ENCODE results near the gene NDOR1.

Gene NDOR1

GRCh38 chr9:137182836-137183235, 22.7 kb upstream of the NDOR1 start:
- DNase-seq (ENCODE audit: low read depth in 4 of 4, low spot score in 1 of 4) = no peak

DNA sequence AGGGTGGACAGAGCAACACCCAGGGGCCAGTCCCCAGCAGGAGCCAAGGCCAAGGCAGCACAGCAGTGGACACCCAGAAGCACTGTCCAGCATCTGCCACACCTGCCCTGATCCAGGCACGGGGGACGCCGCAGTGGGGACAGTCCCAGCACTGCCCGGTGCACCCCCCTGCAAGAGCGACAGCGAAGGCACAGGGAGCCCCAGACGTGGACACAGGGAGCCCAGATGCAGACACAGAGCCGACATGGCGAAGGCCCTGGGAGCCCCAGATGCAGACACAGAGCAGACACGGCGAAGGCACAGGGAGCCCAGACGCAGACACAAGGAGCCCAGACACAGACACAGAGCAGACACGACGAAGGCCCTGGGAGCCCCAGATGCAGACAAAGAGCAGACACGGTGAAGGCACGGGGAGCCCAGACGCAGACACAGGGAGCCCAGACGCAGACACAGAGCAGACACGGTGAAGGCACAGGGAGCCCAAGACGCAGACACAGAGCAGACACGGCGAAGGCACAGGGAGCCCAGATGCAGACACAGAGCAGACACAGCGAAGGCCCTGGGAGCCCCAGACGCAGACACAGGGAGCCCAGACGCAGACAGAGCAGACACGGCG, 21.4 kb upstream of the NDOR1 start:
- no peak for DNase-seq (ENCODE audit: low read depth in 4 of 4, low spot score in 1 of 4)

- DNase-seq (ENCODE audit: low read depth in 4 of 4, low spot score in 1 of 4) = no peak
Measured at GRCh38 chr9:137184881-137185660, 20.4 kb upstream of the NDOR1 start.

- no peak for DNase-seq (ENCODE audit: low read depth in 4 of 4, low spot score in 1 of 4)
Measured at GRCh38 chr9:137185921-137186320, 19.6 kb upstream of the NDOR1 start.

DNA sequence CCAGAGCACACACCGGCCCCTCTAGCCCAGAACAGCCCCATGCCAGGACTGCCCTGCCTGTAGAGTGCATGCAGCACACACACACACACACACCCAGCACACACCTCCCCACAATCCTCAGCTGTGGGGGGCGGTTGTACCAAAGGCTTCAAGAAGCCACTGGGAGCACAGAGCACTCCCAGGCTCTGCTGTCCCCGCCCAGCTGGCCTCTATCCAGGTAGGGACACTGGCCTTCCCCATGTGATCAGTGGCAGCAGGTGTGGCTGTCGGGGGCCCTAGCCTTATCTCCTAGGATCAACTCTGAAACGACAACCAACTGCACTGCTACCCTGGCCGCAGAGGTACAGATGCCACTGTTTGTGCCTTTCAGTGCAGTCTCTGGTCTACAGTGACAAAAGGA, 19.1 kb upstream of the NDOR1 start:
- DNase-seq (ENCODE audit: low read depth in 4 of 4, low spot score in 1 of 4) = no peak

DNA sequence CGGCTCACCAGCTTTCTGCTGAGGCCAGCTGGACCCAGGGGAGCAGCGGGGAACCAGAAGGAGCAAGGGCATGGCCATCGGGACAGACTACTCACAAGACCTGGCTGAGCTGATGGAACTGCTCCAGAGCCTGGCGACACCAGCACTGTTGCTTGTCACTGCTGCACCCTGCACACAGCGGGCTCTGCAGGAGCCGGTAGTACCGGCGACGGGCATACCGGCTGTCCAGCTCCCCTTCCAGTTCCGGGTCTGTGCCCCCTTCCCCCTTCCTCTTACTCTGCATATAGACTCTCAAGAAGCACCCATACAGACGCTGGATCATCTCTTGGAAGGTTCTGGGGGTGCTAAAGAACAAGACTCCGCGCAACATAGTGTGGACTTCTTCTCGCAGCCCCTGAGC, 18.1 kb upstream of the NDOR1 start:
- no peak for DNase-seq (ENCODE audit: low read depth in 4 of 4, low spot score in 1 of 4)

DNA sequence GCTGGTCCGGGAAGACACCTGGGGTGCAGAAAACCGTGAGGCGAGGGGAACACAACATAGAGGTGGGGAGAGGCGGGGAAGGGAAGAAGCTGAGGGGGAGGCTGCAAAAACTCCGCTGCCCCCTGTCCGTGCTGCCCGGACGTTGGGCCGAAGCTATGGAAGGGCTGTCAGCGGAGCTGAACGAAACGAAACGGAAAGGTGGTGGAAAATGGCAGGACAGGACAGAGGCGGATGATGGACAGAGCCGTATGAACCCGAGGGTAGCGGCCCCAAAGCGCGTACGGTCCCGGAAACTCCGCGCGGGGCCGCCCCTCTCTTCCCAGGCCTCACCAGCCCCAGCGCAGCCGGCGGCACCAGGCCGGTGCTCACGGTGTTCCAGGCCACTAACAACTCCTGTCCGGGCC, 17.4 kb upstream of the NDOR1 start:
- no peak for DNase-seq (ENCODE audit: low read depth in 4 of 4, low spot score in 1 of 4)

DNA sequence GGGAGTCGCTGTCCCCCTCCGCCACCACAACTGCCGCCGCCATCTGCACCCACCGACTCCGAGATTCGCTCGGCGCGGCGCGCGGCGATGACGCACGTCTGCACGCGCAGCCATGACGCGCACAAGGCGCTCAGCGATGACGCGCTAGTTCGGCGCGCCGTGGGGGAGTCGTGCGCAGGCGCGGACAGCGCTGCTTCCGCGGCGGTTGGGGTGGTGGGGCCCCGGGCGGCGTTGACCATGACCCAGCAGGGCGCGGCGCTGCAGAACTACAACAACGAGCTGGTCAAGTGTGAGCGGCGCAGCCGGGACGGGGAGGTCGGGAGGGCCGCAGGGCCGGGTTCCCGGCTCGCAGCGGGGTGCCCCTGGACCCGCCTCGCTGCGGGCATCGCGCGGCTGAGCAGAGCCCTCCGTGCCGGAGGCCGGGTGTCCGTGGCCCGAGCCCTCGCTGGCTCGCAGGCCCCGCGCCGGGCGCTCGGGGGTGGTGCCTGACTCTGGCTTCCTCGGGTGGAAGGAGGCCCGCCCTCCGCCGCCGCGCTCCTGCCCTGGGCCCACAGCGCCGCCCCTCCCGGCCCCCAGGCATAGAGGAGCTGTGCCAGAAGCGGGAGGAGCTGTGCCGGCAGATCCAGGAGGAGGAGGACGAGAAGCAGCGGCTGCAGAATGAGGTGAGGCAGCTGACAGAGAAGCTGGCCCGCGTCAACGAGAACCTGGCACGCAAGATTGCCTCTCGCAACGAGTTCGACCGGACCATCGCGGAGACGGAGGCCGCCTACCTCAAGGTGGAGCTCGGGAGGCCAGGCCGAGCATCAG, 16.8 kb upstream of the NDOR1 start, which contains the start of the genes ANAPC2 and SSNA1:
Gene ANAPC2 (minus strand): TSS at position 71 of the 807 bp plus-strand sequence. CDS start 28 bp downstream, at position 43.
Gene SSNA1 (plus strand): TSS at position 187 of the 807 bp plus-strand sequence. CDS start 51 bp downstream, at position 238.
- DNase-seq (ENCODE audit: low read depth in 4 of 4, low spot score in 1 of 4) = peak; percentile 88 to 93 (median 90)

- no peak for DNase-seq (ENCODE audit: low read depth in 4 of 4, low spot score in 1 of 4)
Measured at GRCh38 chr9:137189297-137190295, 15.9 kb upstream of the NDOR1 start.

DNA sequence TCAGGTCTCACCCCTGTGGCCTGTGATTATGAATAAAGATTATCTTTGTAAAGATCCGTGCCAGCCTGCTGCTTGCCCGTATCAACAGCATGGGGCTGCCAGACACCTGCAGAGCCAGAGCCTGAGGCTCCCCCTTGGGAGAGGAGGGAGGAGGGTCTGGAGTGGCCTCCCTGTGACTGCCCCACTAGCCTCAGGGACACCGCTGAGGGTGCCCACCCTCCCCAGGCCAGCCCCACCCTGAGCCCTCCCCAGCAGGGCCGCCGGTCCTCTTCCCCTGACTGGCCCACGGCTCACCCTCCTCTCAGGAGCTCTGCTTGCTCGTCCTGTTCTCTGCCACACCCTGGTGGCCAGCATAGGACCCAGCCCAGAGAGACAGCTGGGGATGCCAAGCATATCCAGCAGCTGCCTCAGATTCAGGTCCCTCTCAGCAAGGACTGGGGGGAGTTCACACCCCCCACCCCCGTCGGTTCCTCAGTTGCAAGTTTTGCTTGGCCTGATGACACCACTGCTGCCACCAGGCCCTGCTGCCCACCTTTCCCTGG, 15.1 kb upstream of the NDOR1 start:
- no peak for DNase-seq (ENCODE audit: low read depth in 4 of 4, low spot score in 1 of 4)

GRCh38 chr9:137191245-137191644, 14.3 kb upstream of the NDOR1 start:
- no peak for DNase-seq (ENCODE audit: low read depth in 4 of 4, low spot score in 1 of 4)

GRCh38 chr9:137191691-137192447, 13.6 kb upstream of the NDOR1 start:
- no peak for DNase-seq (ENCODE audit: low read depth in 4 of 4, low spot score in 1 of 4)

GRCh38 chr9:137192448-137192780, 13.1 kb upstream of the NDOR1 start:
- no peak for DNase-seq (ENCODE audit: low read depth in 4 of 4, low spot score in 1 of 4)

GRCh38 chr9:137192859-137193258, 12.6 kb upstream of the NDOR1 start:
- no peak for DNase-seq (ENCODE audit: low read depth in 4 of 4, low spot score in 1 of 4)

DNA sequence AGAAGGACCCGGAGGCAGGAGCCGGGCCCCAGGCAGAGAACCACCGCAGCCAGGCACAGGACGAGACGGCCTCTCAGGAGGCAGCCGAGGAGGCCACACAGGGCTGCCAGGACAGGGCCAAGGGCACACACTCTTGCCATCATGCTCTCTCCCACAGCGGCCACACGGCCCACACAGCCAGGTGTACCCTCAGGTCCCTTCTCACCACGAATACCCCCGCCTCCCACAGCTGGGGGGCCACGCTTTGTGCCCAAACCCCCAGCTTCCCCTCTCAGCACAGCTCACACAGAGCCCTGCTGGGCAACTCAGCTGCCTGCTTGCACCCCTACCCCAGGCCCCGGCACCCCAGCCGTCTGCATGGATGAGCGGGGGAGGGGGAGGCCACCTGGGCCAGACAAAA, 11.7 kb upstream of the NDOR1 start:
- no peak for DNase-seq (ENCODE audit: low read depth in 4 of 4, low spot score in 1 of 4)

GRCh38 chr9:137194388-137194787, 11.1 kb upstream of the NDOR1 start:
- DNase-seq (ENCODE audit: low read depth in 4 of 4, low spot score in 1 of 4) = no peak

DNA sequence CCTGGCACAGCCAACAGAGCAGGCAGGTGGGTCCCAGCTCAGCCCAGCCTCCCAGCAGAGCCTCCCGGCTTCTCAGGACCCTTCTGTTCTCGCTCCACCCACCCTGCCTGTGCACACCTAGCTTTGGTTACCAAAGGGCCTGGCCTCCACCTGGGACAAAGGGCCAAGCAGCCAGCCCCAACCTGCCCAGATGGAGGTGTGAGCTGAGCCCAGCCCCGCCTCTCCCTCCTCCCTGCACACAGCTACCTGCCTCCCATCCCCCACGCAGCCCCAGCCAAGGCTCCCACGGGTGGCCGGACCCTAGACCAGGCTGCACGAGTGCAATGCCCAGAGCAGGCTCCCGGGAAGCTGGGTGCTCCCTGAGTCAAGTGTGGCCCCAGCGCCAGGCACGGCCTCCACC, 10.6 kb upstream of the NDOR1 start:
- no peak for DNase-seq (ENCODE audit: low read depth in 4 of 4, low spot score in 1 of 4)

- DNase-seq (ENCODE audit: low read depth in 4 of 4, low spot score in 1 of 4) = no peak
Measured at GRCh38 chr9:137195525-137196220, 9.8 kb upstream of the NDOR1 start.

Data from stimulated activated CD4-positive, alpha-beta T cell treated with anti-CD3 and anti-CD28 coated beads, Interleukin-1b, Interleukin-23, amount 100 ng/mL, for 24 hours (primary cell).